GM21526 (cell line): ENCODE measurements around the gene MFSD1.
"Not testable (repeated sequence)": the region's sequence is repeated elsewhere in the genome, so short reads cannot be mapped to it uniquely, and the experiment has no call there.

Experiments used
- ATAC-seq: cut with Tn5 transposase; IDR thresholded peaks from one replicate; pipeline ENCODE4 v1.9.1; 2021; ENCODE audit warnings: moderate library complexity; ENCODE audit not compliant: unreplicated experiment, low FRiP score

The MFSD1 gene

DNA sequence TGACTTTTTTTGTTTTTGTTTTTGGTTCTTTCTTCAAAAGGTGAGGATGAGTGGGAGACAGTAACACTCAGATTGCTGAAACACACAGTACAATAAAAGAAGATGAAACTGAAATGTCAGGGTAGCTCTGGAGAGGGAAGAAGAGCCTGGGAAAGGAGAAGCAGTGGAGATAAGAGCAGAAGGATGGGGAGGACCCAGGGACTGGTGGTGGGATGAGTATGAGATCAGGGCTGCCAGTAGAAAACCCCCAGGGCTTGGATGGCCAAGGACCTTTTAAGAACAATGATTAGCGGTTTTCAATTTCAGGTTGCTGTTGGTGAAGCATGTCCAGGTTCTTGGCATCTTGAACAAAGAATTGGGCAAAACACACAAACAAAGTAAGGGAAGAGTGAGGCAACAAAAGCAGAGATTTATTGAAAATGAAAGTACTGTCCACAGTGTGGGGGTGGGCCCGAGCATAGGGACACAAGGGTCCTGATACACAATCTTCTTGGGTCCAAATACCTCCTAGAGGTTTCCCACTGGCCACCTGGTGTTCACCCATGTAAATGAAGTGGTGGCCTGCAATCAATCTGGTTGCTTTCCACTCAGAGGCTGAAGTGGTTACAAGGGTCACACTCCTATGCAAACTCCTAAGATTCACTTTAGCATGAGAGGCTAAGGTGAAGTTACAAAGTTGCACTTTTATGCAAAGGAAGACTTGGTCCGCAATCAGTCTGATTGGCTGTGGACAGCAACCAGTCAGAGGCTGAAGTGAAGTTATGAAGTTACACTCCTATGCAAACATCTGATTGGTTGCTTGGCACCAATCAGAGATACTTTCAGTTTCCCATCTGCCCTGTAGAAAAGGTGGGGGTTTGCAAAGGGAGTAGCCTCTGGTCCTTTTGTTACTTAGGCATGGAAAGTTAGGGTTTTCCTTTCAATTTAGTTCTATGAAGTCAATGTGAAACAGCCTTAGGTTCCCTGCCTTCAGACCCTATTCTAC, 26.1 kb upstream of the MFSD1 start:
- no peak for ATAC-seq

DNA sequence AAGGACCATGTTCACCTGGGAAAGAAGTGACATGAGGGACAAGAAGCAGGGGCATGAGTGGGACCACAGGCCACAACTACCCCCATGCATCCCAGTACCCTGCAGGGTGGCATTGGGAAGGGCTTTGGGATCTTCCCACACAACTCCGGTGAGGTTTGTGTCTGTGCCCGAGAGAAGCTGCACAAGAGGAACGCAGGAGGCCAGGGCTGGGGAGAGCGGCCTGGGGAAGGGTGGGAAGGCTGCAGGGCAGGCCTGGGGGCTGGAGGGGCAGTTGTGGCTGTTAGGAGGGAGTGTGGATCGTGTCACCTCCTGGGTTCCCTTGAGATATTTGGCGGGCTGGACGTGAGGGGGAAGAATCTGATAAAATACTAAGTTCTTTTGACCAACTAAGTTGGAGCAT, 25.3 kb upstream of the MFSD1 start:
- ATAC-seq, result no peak

DNA sequence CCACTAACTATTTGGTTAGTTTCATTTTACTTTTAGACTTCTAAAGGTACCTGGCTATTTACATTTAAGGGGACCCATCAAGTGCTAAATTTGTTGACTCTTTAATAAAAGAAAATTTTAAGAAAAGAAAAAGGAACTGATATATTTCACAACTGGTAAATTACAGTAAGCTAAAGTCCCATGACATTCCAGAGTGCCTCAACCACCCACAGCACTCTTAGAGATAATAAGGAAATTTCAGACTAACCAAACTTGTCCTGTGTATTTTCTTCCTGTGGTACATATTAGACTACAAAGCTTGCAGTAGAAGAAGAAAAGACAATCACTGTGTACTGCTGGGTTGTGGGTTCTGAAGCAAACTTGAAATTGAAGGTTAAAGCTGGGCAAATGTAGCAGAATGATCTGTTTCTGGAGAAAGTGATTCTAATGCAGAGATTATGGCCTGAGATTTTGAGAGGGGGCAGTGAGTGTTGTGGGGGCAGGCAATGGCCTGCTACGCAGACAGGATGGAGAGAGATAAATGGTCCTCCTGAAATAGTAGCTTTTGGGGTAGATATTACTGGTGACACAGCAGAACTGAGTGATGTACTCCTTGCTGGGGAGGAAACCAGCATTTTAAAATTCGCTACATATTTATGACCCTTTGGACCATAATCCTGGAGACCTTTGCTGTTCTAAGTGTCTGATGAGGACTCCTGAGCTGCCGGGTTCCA, 24.5 kb upstream of the MFSD1 start:
- no peak for ATAC-seq

DNA sequence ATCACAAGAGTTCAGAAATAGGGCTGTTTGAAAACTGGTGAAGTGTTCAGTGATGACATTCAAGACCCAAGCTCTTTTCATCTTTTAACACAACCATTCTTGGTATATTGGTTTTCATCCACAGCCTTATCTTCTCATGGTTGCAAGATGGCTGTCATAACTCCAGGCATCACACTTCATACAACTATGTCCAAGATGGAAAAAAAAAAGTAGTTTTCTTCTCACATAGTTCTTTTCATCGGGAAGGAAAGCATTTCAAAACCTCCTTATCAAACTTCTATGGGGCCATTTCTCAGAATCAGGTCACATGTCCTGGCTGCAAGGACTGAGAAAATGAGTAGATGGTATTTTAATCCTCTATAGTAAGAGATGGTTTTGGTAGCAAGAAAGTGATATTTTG, 21.1 kb upstream of the MFSD1 start:
- ATAC-seq, result no peak

DNA sequence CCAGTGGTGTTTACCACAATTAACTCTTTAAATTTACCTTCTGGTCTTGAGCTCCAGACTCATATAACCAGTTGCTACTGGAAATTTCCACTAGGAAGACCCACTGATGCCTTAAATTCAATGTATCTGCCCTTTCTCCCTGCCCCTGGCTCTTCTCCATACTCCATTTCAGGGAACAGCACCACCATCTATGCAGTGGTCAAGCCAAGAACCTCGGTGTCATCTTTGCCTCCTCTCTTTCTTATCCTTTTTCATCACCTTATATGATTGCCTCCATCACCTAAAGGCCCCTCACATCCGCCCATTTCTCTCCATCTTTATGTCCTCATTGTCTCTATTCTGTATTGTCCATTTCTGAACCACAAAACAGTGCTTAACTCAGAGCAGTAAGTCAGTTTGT, 20.7 kb upstream of the MFSD1 start:
- no peak for ATAC-seq

DNA sequence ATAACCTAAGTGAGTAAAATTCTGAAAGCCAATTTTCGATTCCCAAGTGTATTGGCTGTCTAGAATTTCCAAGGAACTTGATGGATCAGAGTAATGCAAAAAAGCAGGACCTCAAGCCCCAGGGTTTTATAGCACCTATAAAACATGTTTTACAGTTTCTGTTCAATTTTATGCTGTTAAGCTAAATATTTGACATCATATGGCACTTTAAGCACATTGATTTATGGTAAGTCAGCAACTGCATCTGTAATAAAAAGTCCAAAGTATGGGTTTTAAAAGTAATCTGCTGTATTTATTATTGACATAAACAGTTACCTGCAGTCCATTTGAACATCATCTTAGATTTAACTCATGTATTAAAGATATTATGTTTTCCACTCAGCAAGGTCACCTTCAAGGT, 20.0 kb upstream of the MFSD1 start:
- no peak for ATAC-seq

DNA sequence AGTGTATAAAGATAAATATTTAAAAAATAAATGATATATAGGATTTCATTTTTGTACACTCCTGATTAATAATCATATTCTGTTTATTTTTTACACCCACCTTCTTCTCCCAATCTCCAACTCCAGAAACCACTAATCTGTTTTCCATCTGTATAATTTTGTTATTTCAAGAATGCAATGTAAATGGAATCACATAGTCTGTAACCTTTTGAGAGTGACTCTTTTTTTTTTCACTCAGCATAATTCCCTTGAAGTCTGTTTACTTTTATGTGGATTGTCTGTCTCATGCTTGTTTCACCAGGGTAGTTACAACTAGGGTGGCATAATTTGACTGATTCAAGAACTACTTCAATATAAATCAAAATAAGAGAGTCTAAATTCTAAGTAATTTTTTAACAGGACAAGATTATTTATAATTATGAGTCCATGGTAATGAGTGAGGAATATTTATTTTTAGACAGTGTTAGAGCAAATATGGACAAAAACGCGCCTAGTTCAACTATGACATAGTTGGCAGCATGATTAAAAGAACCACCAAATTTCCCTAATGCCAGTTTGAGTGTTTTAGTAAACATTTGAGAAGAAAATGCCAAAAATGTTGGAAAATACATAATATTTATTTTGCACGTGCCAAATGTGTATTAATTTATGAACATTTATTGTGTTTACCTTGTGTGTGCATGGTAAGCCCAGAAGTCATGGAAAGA, 19.4 kb upstream of the MFSD1 start:
- ATAC-seq, result no peak

DNA sequence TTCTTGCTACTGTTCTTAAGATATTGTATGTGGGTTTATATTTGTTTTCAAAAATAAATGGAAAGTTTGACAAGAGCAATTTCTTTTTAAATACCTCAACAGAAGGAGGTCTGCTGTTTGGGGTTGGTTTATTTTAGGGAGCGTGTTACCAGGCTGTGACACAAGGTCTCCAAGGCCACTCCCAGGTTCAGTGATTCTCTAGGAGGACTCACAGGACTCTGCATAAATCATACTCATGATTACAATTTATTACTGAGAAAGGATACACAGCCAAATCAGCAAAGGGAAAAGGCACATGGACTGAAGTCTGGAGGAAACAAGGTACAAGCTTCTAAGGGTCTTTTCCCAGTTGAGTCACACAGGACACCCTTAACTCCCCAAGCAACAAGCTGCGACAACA, 18.8 kb upstream of the MFSD1 start:
- no peak for ATAC-seq

DNA sequence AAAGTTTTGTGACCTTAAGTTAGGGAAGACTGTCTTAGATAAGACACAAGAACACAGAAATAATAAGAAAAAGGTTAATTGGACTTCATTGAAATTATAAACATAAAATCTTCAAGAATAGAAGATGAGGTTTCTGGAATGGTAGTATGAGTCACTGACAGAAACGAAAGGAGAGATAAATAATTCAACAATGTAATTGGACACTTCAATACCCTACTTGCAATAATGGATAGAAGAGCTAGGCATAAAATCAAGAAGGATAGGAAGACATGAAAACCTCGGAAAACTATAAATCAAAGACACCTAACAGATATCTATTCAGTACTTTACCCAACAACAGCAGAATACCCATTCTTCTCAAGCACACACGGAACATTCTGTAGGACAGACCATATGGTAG, 15.9 kb upstream of the MFSD1 start:
- ATAC-seq, result no peak

DNA sequence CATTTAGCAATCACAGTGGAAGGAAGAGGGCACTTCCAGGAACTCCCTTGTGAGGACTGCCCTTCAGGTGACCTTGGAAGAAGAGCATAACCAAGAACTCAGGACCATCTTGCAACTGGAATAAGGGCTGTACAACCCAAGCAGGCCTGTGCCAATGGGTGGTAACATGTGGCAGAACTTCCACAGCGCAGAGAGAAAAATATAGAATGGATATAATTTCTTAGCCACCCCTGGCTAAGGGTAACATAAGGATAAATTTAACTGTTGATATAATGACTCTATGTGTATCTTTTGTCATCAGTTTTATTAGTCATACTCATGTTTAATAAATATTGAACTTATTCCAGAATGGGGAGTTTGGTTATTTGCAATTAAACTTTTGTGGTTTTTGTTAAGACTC, 13.4 kb upstream of the MFSD1 start:
- no peak for ATAC-seq

DNA sequence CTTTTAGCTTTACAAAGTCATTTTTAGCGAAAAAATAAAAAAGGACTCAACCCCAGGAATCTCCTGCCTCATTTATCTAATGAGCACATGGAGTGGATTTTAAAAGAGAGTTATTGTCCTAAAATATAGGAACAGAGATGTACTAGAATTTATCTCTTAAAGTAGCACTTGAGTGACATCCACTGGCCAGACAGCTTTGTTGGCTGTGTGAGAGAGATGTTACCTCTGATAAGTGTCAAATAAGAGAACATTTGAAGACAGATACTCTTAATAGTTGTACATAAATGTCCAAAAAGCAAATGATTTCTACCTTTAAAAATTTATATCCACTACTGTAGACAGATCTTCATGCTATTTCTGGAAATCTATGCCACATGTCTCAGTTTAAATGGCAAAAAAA, 12.3 kb upstream of the MFSD1 start:
- no peak for ATAC-seq

DNA sequence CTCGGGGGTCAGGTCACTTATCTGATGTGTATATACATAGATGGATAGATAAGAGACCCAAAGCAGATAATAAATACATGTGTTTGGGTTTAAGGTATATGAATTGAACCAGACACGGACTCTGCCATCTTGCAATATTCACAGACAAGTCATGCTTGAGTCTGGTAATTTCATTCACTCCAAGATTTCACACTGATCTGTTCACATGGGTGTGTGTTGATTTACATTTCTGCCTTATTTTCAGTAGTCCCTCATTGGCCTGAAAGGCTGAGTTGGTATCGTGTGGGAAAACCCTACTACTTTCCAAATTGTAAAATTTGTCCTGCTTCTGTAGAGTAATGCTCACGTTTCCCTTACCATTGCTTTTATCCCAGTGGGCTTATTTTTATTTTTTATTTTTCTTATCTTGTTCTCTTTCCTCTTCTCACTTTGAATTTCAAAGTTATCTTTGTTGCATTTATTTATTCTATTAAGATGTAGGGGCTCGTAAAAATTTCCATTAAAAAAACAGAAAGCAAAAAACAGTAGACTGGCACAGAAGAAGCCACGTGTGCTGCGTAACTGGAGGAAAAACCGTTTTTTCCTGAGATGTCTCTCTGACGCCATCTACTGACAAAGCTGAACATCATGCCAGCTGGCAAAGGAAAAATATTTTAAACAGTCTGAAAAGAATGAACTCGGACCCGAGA, 10.8 kb upstream of the MFSD1 start:
- peak; percentile 84 for ATAC-seq

DNA sequence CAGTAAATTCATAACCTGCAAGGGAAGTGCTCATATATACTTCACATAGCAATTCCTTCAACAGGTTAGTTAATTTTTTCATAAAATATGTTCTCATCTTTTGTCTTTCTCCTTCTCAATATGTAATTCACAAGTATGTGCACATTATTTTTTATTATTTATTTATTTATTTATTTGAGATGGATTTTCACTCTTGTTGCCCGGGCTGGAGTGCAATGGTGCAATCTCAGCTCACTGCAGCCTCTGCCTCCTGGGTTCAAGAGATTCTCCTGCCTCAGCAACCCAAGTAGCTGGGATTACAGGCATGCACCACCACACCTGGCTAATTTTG, 10.3 kb upstream of the MFSD1 start:
- not testable (repeated sequence) for ATAC-seq

DNA sequence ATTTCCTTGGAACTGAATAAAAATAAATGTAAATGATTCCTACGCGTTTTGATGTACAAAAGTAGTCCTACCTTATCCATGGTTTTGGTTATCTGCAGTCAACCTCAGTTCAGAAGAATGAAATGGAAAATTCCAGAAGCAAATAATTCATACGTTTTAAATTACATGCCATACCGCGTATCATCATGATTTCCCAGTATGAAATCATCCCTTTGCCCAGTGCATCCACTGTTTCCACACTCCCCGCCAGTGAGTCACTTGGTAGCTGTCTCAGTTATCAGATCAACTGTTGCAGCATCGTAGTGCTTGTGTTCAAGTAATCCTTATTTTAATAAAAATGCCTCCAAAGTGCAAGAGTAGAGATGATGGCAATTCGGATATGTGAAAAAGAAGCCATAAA, 9.1 kb upstream of the MFSD1 start:
- no peak for ATAC-seq

DNA sequence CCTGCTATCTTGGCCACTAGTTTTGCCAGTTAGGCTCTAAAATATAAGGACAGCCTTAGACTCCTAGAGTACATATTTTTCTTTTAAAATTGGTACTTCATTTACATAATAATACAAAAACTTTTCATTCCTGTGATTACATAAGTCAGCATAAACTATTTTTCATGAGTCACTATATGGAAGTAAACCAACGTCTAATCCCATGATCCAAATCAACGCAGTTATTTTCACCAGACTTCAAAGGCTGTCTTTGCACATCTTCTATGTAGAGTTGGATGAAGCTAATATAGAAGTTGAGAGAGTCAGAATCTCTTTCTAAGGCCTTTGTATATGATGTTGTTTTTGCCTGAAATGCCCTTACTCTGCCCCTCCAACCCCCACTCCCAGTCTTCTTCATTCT, 7.6 kb upstream of the MFSD1 start:
- ATAC-seq, result no peak

DNA sequence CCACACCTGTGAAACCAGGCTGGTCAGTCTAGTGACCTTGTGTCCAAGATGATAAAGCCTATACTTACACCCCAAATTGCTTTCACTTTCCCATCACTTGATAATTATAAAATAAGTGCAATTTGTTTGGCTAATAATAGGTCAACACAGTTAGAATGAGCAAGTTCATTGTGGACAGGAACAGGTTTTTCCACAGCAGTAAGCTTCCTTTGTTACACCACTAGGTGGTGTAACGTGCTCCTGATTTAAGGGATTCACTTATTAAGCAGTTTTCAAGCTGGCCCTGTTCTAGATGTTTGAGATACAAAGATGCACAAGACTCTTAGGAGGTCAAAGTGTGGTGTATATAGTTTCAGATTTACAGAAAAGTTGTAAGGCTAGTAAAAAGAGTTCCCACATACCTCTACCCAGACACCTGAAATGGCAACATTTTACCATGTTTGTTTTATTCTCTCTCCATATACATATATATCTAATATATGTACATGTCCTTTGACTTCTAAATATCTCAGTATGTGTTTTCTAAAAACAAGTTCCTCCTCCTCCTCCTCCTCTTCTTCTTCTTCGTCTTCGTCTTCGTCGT, 6.8 kb upstream of the MFSD1 start:
- peak; percentile 63 for ATAC-seq

DNA sequence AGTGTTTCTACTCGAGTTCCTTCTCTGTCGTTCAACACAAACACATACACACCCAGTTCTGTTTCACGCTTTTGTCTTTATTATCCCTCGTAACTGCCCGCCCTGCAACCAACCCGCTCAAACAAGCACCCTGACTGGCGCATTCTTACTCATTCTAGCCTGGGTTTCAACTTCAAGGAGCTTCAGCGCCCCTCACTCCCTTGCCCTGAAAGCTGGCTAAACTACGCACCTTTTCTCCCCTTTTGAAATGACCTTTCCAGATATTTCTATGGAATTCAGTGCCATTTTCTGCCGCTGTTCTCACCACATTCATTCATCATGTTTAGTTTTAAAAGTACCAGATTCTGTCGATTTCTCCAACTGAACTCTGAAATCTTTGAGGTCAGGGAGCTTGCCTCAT, 653 bp upstream of the MFSD1 start:
- ATAC-seq, result no peak

DNA sequence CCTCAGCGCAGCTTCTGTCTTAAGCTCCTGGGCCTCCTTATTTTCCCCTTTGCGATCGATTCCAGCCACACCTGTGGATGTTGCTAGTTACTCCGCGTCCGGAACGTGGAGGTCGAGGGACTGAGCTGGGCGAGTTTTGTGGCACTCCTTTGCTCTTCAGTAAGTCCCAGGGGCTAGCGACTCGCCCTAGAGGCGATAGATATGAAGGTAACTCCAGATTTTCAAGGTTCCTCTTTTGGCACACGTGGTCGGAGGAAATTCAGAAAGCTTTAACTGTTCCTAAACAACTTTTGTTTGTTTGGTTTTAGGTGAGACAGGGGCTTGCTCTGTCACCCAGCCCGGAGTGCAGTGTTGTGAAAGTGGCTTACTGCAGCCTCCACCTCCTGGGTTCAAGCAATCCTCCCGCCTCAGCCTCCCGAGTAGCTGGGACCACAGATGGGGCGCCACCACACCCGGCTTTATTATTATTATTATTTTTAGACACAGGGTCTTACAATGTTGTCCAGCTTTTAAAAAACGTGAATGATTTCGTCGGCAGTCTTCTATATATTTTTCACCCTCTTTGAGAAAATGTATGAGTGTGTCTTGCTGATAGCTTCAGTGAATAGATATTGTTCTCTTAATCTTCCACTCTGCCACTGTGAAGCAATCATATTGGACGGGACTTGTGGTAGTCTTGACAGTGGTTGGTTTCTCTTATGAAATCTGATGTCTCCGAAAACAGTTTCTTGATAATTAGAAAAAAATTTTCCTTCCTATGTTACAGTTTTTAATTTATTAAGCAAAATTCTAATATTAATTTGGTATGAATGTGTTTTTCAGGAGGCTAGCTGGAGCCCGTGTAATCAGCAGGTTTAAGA, 785 bp downstream of the MFSD1 start:
- ATAC-seq, result peak; percentile 31

DNA sequence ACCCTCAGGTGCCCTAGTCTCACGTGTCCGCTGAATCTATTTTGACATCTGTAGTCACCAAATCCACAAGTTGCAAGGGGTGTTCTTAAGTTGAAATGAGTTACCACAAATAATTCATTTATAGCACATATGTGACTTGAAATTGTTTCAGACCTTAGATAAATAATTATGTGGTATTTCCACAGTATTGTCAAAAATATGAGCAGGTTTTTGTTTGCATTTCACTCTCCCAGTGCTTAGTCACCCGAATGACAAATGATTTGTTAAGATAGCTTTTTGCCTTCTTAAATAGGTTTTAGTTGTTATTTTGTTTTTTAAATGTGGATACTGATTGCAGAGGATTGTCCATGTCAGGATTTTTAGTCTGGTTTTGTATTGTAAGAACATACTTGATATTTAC, 2.6 kb downstream of the MFSD1 start:
- no peak for ATAC-seq

DNA sequence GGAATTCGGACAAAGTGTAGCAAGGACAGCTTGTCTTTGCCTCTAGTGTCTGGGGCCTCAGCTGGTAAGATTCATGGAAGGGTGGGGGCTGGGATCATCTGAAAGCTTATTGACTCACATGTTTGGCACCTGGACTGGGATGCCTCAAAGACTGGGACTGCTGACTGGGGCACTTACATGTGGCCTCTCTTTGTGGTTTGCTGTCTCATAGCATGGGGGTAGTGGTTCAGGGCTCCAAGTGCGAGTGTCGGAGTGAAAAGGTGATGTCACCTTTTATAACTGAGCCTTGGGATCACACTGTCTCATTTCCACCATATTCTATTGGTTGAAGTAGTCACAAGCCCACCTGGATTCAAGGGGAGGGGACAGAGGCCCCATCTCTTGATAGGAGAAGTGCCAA, 6.8 kb downstream of the MFSD1 start:
- ATAC-seq, result no peak
